ENCODE results near the gene ZNF398.

- no peak for TF ChIP-seq EP300 (IDR thresholded peaks at IDR 0.05; ENCODE audit: borderline replicate concordance)
- TF ChIP-seq TCF12 (IDR thresholded peaks at IDR 0.05; ENCODE audit: low read depth): no peak
Observed at GRCh38 chr7:149166142-149166541, 18.9 kb downstream of the ZNF398 start.

Data from Ishikawa (cell line).